Transverse colon (tissue), 4 donors: Measurements from ENCODE around the gene ALKBH7. TPM values are rescaled to one million over a fixed set of nuclear protein-coding genes. Genes with fewer than 3 reads are reported as not detected.

Experiments used
- DNase-seq: peaks from one replicate; pipeline ENCODE4 v3.0.0-alpha.2; 2019
- H3K27ac ChIP-seq, 4 donors: fragments of 200-600 bp; sonication (generic); 2 replicates each; pipeline ENCODE4 v1.5.1; 2016 to 2018; ENCODE audit warnings: inconsistent platforms in 4 of 4
- H3K27me3 ChIP-seq: fragments of 200-600 bp; sonication (generic); 2 replicates; pipeline ENCODE4 v1.5.1; 2017; ENCODE audit warnings: inconsistent platforms
- H3K36me3 ChIP-seq, 4 donors: fragments of 200-600 bp; sonication (generic); 2 replicates each; pipeline ENCODE4 v1.5.1; 2017 to 2019; ENCODE audit warnings: inconsistent platforms in 4 of 4
- H3K4me1 ChIP-seq, 4 donors: fragments of 200-600 bp; sonication (generic); 2 replicates each; pipeline ENCODE4 v1.5.1; 2017 to 2020; ENCODE audit warnings: inconsistent platforms in 4 of 4
- H3K4me3 ChIP-seq, 4 donors: fragments of 200-600 bp; sonication (generic); 1 replicate in 1 of 4; 2 replicates in 3 of 4; pipeline versions ENCODE4 v1.5.1 to v1.6.1; 2017 to 2019; ENCODE audit warnings: inconsistent platforms in 4 of 4
- H3K9me3 ChIP-seq, 2 donors: fragments of 200-600 bp; sonication (generic); 2 replicates each; pipeline ENCODE4 v1.5.1; 2017 to 2019; ENCODE audit warnings: inconsistent platforms in 2 of 2
- EP300 ChIP-seq: sonication (generic); formaldehyde crosslinking; IDR thresholded peaks from one replicate; pipeline ENCODE4 v1.6.1; 2017; ENCODE audit warnings: antibody characterized with exemption, low read depth
- POLR2A ChIP-seq: fragments of 450-650 bp; IDR thresholded peaks from one replicate; pipeline ENCODE4 v1.6.1; 2016; ENCODE audit warnings: antibody characterized with exemption, mild to moderate bottlenecking, moderate library complexity
- POLR2AphosphoS5 ChIP-seq, 3 donors: sonication (generic); formaldehyde crosslinking; IDR thresholded peaks; one replicate each; pipeline ENCODE4 v1.6.1; 2016; ENCODE audit warnings: antibody characterized with exemption in 3 of 3
- WGBS, 2 donors: methylation state at CpG; one replicate each; pipeline ENCODE4 v1.1.5; 2018; ENCODE audit warnings: low coverage in 1 of 2; 5-methylcytosine and 5-hydroxymethylcytosine counted together
- in situ Hi-C, 4 donors: fragments of 200-750 bp; cut with MboI; loops; one replicate each; pipeline versions ENCODE4 v1.15.0 to v1.15.1; 2017; ENCODE audit warnings: low sequenced_read_pairs in 3 of 4, low pct_ligation_motif_present in 1 of 4, low pct_unique_long_range_greater_than_20kb in 1 of 4
- intact Hi-C: fragments of 100-400 bp; cut with DNase I; formaldehyde crosslinking; loops from one replicate; pipeline ENCODE4 v1.15.1; 2023; ENCODE audit warnings: low total_unique reads
- total RNA-seq, 4 donors: library from RNA; depleted of rRNA; stranded (reverse); fragments of >200 nt; gene quantifications; one replicate each; pipeline ENCODE4 v1.1.0, GENCODE V29; 2016
- TF ChIP-seq, protein P1 (sequence below), 5 experiments: fragments of 200-600 bp in 3 of 5; fragments of 450-650 bp in 2 of 5; sonication (generic) in 3 of 5; IDR thresholded peaks; 1 replicate in 2 of 5; 2 replicates in 3 of 5; pipeline ENCODE4 v1.5.1; 2016 to 2017; ENCODE audit warnings: antibody characterized with exemption in 5 of 5, inconsistent platforms in 3 of 5, mild to moderate bottlenecking in 2 of 5, moderate library complexity in 1 of 5

The ALKBH7 gene
- total RNA-seq, 4 donors from 2014 or later: 135 to 188 (median 158) TPM

DNA sequence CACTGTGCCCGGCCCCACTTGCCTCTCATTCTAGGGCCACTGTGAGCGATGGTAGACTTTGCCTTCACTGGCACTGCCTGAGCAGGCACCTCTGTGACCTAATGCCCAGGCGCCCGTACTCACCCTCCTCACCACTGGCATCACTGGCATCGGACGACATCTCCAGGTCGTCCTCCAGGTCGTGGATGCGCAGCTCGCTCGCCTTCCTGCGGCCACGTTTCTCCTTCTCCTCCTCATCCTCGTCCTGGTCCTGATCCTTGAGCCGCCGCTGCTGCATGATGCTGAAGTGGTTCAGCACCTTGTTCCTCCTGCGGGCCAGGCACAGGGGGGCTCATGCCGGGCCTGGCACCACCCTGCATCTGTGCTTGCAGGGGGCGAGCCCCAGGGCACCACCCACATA, 10.6 kb downstream of the ALKBH7 start:
- Histone ChIP-seq H3K27me3 (no peaks in the 10 kb centered on the region), H3K9me3 (no peaks in the 10 kb centered on the region), H3K4me3 (no peak overlapping the region), H3K4me1 (no peaks in the 10 kb centered on the region), H3K36me3 (peaks cover 0 to 54% (median 23%) of the 10 kb centered on the region in 4 donors), H3K27ac (no peak overlapping the region)
- 94% methylated on average over 19 of the region's 19 CpGs; no CpG with 5 or more reads in 1 of the 2 donors for WGBS, 2 donors
- TF ChIP-seq EP300 (no peak), POLR2A (no peak), POLR2AphosphoS5 (IDR thresholded peaks at IDR 0.05) (no peak)
- TF ChIP-seq, protein P1, sequence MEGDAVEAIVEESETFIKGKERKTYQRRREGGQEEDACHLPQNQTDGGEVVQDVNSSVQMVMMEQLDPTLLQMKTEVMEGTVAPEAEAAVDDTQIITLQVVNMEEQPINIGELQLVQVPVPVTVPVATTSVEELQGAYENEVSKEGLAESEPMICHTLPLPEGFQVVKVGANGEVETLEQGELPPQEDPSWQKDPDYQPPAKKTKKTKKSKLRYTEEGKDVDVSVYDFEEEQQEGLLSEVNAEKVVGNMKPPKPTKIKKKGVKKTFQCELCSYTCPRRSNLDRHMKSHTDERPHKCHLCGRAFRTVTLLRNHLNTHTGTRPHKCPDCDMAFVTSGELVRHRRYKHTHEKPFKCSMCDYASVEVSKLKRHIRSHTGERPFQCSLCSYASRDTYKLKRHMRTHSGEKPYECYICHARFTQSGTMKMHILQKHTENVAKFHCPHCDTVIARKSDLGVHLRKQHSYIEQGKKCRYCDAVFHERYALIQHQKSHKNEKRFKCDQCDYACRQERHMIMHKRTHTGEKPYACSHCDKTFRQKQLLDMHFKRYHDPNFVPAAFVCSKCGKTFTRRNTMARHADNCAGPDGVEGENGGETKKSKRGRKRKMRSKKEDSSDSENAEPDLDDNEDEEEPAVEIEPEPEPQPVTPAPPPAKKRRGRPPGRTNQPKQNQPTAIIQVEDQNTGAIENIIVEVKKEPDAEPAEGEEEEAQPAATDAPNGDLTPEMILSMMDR (IDR thresholded peaks at IDR 0.05): no peak
- in situ Hi-C loops (no loop called here), intact Hi-C loops (no loop called here)
- no peak for DNase-seq

DNA sequence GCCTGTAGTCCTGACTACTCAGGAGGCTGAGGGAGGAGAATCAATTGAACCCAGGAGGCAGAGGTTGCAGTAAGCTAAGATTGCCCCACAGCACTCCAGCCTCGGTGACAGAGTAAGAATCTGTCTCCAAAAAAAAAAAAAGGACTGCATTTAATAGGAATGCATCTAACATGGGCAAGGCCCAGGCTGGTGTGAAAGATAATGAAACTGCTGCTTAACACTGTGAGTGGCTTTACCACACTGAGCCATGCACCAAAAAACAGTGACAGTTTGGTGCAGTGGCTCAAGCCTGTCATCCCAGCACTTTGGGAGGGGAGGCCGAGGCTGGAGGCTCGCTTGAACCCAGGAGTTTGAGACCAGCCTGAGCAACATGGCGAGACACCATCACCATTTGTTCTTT, 11.8 kb downstream of the ALKBH7 start:
- WGBS, 2 donors: 90 to 96% methylated on average over 3 to 4 of the region's 4 CpGs
- no peaks in the 10 kb centered on the region for H3K9me3 ChIP-seq
- H3K27ac ChIP-seq: no peak overlapping the region
- intact Hi-C loops (no loop called here), in situ Hi-C loops (no loop called here)
- TF ChIP-seq POLR2A: no peak
- no peaks in the 10 kb centered on the region for H3K4me1 ChIP-seq
- DNase-seq: no peak
- H3K36me3 ChIP-seq: peaks cover 0 to 65% (median 29%) of the 10 kb centered on the region in 4 donors
- no peak overlapping the region for H3K4me3 ChIP-seq
- H3K27me3 ChIP-seq: no peaks in the 10 kb centered on the region

GRCh38 chr19:6387372-6387771, 14.8 kb downstream of the ALKBH7 start:
- Histone ChIP-seq H3K27ac (no peak overlapping the region), H3K36me3 (peaks cover 0 to 48% (median 16%) of the 10 kb centered on the region in 4 donors), H3K4me3 (no peak overlapping the region), H3K9me3 (no peaks in the 10 kb centered on the region), H3K4me1 (peaks cover 3 to 10% (median 5%) of the 10 kb centered on the region in 4 donors), H3K27me3 (no peaks in the 10 kb centered on the region)
- in situ Hi-C loops (no loop called here), intact Hi-C loops (no loop called here)
- 94% methylated on average over 19 of the region's 19 CpGs; no CpG with 5 or more reads in 1 of the 2 donors for WGBS, 2 donors
- DNase-seq: no peak
- TF ChIP-seq POLR2AphosphoS5 (IDR thresholded peaks at IDR 0.05): no peak
- no peak for TF ChIP-seq EP300
- TF ChIP-seq, protein P1 (IDR thresholded peaks at IDR 0.05): no peak
- TF ChIP-seq POLR2A: no peak

DNA sequence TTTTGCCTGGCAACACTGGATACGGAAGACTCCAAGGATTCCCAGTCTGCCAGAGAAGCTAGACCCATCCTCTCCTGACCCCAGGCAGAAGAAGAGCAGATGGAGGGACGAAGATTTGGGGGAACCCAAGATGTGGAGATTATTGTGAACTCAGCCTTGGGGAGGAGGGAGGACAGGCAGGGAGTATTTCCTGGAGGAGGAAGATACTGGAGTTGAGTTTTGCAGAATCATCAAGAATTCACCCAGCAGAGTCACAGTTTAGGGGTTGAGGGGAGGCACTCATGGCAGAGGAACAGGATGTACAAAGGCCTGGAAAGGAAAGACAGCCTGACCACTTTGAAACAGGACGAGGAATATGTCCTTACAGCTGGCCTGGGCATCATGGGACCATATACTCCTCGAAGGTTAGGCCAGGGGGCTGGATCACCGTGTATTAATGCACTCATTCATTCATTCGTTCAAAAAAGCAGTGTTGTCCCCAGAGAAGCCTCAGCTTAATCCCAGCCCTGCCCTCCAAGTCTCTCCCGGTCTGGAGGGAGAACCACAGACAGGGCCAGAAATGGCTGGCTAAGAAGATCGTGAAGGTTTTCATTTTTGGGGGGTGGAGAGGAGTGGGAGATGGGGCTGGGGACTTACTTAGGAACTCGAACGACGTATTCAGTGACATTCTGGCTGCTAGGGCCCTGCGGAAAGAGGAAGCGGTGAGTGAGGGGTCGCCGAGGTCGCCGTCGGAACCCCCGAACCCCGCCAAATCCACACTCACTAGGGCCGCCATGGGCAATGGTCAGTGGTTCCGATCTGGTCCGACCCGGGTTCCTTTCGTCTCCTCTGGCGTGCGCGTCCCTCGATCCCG, 19.9 kb downstream of the ALKBH7 start:
- H3K4me1 ChIP-seq: peaks cover 5 to 18% (median 8%) of the 10 kb centered on the region in 4 donors
- intact Hi-C loops (loop anchor here (1.0 kb wide), 1 partner anchor 31 kb away; no protein-coding TSS in a partner anchor), in situ Hi-C loops (no loop called here)
- no peaks in the 10 kb centered on the region for H3K9me3 ChIP-seq
- H3K27ac ChIP-seq: peak overlapping the region; percentile 89 to 98 (median 94)
- WGBS, 2 donors: 6 to 89% methylated on average over 2 to 30 of the region's 30 CpGs
- H3K36me3 ChIP-seq: peaks cover 0 to 31% (median 8%) of the 10 kb centered on the region in 4 donors
- TF ChIP-seq, protein P1 (IDR thresholded peaks at IDR 0.05): no peak
- no peak for TF ChIP-seq EP300
- TF ChIP-seq POLR2AphosphoS5 (IDR thresholded peaks at IDR 0.05): no peak
- TF ChIP-seq POLR2A: no peak
- DNase-seq: no peak
- no peaks in the 10 kb centered on the region for H3K27me3 ChIP-seq
- H3K4me3 ChIP-seq: peak overlapping the region; percentile 62 to 93 (median 82)
